TTC549 (cell line): ENCODE results near the gene PIK3CA.

Source experiments
- FAIRE-seq: peaks from 2 replicates; lab custom pipeline; 2012; peaks lifted over from hg19 to GRCh38; lab: Jason Lieb, UNC

PIK3CA gene

GRCh38 chr3:179158336-179159039 is 10.3 kb downstream of the PIK3CA start:
- FAIRE-seq: no peak

- FAIRE-seq: no peak
Measured at GRCh38 chr3:179163503-179163902, 15.3 kb downstream of the PIK3CA start.

- no peak for FAIRE-seq
Measured at GRCh38 chr3:179164857-179165256, 16.7 kb downstream of the PIK3CA start.

- FAIRE-seq: no peak
Measured at GRCh38 chr3:179166561-179167201, 18.5 kb downstream of the PIK3CA start.

- no peak for FAIRE-seq
Measured at GRCh38 chr3:179168918-179169317, 20.8 kb downstream of the PIK3CA start.

GRCh38 chr3:179172546-179172945 is 24.4 kb downstream of the PIK3CA start:
- no peak for FAIRE-seq

- no peak for FAIRE-seq
Measured at GRCh38 chr3:179174316-179174715, 26.2 kb downstream of the PIK3CA start.

- no peak for FAIRE-seq
Measured at GRCh38 chr3:179174898-179175297, 26.7 kb downstream of the PIK3CA start.

GRCh38 chr3:179175358-179175757 is 27.2 kb downstream of the PIK3CA start:
- no peak for FAIRE-seq

- no peak for FAIRE-seq
Measured at GRCh38 chr3:179177611-179178010, 29.5 kb downstream of the PIK3CA start.

GRCh38 chr3:179179256-179179655 is 31.1 kb downstream of the PIK3CA start:
- no peak for FAIRE-seq

GRCh38 chr3:179179979-179180759 is 32.0 kb downstream of the PIK3CA start:
- no peak for FAIRE-seq

- no peak for FAIRE-seq
Measured at GRCh38 chr3:179181021-179181472, 32.9 kb downstream of the PIK3CA start.

- no peak for FAIRE-seq
Measured at GRCh38 chr3:179181993-179182551, 33.9 kb downstream of the PIK3CA start.

GRCh38 chr3:179182902-179183301 is 34.7 kb downstream of the PIK3CA start:
- FAIRE-seq: no peak

- FAIRE-seq: no peak
Measured at GRCh38 chr3:179184826-179185225, 36.7 kb downstream of the PIK3CA start.

GRCh38 chr3:179186426-179186825 is 38.3 kb downstream of the PIK3CA start:
- no peak for FAIRE-seq

GRCh38 chr3:179189759-179190158 is 41.6 kb downstream of the PIK3CA start:
- FAIRE-seq: no peak

GRCh38 chr3:179190581-179190980 is 42.4 kb downstream of the PIK3CA start:
- no peak for FAIRE-seq

- no peak for FAIRE-seq
Measured at GRCh38 chr3:179192542-179192941, 44.4 kb downstream of the PIK3CA start.

GRCh38 chr3:179194931-179195330 is 46.8 kb downstream of the PIK3CA start:
- FAIRE-seq: no peak

- FAIRE-seq: no peak
Measured at GRCh38 chr3:179196098-179196497, 47.9 kb downstream of the PIK3CA start.

- FAIRE-seq: no peak
Measured at GRCh38 chr3:179196700-179197099, 48.5 kb downstream of the PIK3CA start.
